Activated T-helper 1 cell treated with anti-CD3 and anti-CD28 coated beads, Interleukin-2, amount 50 U/mL, for 16 hours (primary cell): Measurements from ENCODE around the gene KANSL1.
"Not testable (repeated sequence)": the region's sequence is repeated elsewhere in the genome, so short reads cannot be mapped to it uniquely, and the experiment has no call there.

Experiments used
- DNase-seq, 2 donors: peaks; one replicate each; pipeline ENCODE4 v3.0.0-alpha.2; 2020; ENCODE audit warnings: low read depth in 1 of 2, low spot score in 1 of 2

Gene KANSL1

DNA sequence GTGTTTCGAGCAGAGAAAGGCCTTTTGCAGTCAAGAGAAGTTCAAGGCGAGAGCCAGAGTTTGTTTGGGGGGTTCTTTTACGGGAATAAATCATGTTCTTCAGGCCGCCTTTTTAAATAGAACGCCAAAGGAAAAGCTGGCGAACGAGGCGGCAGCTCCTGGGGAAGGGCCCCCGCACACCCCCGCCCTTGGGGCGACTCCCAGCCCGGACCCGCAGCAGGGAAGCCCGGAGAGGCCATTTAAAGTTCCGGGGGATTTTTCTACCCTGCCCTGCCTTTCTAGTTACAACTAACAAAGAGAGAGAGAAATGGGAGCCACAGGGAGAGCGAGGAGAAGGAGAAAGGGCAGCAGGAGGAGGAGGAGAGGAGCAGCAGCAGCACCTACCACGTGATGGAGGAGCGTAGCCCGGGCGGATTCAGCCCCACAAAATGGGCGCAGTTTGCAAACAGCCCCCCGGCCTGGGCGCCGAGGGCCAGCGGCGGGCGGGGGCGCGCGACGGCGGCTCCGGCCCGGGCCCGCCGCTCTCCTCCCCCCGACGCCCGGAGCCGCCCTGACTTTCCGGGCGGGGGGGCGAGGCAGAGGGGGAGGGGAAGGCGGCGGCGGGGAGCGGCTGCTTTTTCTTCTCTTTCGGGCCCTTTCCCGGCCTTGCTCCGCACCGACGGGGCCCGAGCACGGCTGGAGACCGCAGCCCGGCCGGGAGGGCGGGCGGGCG lies 634 bp downstream of the KANSL1 start:
- peak; percentile 29 to 33 for DNase-seq

DNA sequence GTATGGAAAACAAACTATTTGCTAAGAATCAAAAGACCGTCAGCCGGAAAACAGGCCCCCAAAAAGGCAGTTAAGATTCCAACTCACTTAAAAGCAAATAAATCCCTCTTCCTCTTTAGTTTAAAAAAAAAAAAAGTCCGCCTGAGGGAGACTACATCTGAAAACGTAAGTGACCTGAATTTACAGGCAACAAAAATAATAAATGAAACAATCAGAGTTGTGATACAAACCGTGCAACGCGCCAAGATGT lies 1.1 kb downstream of the KANSL1 start:
- no peak for DNase-seq

DNA sequence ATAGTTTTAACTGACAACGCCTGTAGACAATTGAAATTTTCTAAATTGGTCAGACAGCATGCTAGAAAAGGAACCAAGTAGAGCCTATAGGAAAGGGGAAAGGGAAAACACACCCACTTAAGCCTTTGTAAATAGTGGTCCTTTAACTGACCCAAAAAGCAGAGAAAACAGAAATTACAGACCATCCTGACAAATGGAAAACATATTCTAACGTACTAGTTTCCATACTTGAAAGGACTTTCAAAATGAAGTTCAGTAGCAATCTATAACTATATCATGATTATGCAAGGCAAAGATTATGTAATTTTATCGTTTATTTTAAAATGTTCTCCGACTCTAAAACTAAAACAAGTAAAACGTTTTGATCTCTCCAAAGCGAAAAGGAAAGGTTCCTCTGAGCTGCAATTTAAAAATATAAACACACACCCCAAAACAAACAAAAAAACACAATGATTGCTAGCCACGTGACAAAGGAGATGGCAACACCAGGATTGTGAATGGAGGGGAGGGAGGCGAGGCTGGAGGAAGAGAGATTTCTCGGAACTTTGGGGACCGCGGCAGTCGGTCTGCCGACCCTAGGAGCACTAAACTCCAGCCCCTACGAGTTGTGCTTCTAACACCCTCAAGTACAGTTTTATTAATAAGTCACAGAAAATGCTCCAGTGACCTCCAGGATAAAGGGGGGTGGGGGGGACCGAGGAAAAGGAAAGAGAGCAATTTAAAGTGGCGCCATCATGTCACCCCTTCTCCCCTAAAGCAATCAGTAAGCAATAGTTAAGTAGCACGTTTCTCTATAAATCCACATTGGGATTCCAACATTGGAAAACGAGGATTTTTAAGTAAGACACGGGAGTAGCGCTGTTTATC lies 1.7 kb downstream of the KANSL1 start:
- DNase-seq: no peak

DNA sequence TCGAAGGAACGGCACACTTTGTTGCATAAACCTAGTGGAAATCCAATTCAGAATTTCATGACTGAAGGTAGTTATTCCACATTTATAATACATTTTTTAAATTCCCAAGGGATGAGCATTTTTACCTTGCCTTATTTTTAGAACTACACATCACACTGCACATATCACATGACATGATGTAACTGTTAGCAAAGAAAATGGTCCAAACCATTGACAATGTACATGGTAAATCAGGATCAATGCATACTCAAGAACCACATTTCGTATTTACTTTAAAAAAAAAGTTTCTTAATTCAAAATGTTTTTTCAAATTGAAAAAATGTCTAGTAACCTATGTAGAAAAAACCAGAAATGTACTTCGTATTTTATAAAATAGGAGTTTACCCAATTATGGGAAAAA lies 2.5 kb downstream of the KANSL1 start:
- DNase-seq: no peak

DNA sequence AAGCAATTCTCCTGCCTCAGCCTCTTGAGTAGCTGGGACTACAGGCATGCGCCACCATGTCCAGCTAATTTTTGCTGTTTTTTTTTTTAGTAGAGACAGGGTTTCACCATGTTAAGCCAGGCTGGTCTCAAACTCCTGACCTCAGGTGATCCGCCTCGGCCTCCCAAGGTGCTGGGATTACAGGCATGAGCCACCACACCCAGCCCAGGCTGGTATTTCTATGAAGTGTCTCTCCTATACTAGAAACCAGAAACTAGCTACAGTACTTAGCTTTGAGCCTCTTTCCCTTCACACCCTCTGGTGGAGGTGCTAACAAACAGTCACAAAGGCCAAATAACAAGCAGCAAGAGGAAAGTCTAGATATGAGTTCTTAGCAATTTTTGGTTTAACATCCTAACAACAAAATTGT lies 6.4 kb downstream of the KANSL1 start:
- DNase-seq: not testable (repeated sequence)

DNA sequence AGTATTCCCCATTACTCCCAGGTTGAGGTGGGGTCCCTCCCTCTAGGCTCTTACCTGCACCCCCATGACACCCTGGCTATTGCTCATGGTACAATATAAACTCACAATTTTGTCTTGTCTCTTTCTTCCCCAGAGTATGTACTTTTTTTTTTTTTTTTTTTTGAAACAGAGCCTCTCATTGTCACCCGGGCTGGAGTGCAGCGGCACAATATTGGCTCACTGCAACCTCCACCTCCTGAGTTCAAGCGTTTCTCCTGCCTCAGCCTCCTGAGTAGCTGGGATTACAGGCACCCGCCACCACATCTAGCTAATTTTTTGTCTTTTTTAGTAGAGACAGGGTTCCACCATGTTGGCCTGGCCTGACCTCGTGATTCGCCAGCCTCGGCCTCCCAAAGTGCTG lies 8.5 kb downstream of the KANSL1 start:
- no peak for DNase-seq

DNA sequence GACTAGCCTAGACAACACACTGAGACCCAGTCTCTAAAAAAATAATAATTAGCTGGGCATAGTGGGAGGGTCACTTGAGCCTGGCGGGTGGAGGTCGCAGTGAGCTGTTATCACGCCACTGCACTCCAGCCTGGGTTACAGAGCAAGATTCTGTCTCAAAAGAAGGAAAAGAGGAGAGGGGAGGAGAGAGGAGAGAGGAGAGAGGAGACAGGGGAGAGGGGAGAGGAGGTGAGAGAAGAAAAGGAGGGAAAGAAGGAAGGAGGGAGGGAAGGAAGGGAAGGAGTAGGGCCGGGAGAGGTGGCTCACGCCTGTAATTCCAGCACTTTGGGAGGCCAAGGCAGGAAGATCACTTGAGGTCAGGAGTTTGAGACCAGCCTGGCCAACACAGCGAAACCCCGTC lies 9.8 kb downstream of the KANSL1 start:
- not testable (repeated sequence) for DNase-seq

DNA sequence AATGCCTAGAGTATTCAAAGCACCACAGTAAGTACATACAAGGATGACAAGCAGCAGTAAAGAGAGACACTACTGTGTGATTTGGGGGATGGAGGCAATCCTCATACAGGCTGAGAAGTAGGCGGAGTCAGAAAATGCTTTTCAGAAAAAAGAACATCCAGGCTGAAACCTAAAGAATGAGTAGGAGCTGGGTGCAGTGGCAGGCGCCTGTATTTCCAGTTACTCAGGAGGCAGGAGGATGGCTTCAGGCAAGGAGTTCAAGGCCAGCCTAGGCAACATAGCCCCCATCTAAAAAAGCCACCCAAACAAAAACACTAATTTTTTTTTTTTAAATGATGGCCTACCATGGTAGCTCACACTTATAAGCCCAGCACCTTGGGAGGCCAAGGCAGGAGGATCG lies 10.3 kb downstream of the KANSL1 start:
- no peak for DNase-seq

DNA sequence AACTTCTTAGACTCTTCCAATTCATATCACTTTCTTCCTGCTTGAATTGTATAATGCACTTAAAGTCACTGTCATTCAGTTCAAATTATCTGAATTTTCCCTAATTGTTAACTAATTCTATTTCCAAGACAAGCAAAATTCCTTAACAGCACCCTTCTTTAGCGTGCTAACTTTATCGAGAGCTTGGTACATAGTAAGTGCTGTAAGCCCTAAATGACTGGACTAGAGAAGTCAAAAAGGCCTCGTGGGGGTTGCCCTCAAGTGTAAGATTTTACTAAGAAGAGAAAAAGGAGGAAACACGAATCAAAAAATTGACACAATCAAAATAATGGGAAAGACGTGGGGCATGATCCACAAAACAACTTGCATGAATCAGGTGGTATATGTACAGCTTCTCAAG lies 11.3 kb downstream of the KANSL1 start:
- no peak for DNase-seq

DNA sequence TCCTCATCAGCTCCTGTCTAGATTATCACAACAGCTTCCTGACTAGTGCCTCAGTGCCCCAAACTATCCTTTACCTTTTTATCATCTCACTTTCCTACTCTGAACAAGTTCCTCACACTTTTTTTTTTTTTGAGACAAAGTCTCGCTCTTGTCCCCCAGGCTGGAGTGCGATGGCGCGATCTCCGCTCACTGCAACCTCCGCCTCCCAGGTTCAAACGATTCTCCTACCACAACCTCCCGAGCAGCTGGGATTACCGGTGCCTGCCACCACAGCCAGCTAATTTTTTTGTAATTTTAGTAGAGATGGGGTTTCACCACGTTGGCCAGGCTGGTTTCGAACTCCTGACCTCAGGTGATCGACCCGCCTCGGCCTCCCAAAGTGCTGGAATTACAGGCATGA lies 11.9 kb downstream of the KANSL1 start:
- not testable (repeated sequence) for DNase-seq

DNA sequence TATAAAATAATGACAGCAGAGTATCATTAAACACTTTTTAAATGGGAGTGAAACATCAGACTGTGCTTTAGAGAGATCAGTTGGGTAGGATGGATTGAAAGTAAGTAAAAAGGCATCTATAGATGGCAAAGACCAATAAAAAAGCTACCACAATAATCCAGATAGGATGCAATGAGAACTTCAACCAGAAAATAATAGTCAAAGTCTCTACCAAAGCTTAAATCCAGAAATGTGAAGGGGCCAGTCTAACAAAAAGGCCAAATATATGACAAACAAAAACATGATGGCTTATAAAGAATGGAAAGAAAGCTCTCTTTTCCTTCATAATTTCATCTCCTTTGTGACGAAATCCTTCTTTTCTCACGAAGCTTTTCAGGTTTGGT lies 12.3 kb downstream of the KANSL1 start:
- no peak for DNase-seq

DNA sequence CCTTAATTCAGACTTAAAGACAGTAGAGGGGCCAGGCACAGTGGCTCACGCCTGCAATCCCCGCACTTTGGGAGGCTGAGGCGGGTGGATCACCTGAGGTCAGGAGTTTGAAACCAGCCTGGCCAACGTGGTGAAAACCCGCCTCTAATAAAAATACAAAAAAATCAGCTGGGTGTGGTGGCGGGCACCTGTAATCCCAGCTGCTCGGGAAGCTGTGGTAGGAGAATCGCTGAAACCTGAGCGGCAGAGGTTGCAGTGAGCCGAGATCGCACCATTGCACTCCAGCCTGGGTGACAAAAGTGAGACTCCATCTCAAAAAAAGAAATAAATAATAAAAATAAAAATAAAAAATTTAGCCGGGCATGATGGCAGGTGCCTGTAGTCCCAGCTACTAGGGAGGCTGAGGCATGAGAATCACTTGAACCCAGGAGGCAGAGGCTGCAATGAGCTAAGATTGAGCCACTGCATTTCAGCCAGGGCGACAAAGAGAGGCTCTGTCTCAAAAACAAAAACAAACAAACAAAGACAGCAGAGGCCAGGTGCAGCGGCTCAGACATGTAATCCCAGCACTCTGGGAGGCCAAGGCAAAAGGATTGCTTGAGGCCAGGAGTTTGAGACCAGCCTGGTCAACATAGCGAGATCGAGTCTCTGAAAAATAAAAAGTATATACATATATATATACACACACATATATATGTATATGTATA lies 12.9 kb downstream of the KANSL1 start:
- DNase-seq: not testable (repeated sequence)

DNA sequence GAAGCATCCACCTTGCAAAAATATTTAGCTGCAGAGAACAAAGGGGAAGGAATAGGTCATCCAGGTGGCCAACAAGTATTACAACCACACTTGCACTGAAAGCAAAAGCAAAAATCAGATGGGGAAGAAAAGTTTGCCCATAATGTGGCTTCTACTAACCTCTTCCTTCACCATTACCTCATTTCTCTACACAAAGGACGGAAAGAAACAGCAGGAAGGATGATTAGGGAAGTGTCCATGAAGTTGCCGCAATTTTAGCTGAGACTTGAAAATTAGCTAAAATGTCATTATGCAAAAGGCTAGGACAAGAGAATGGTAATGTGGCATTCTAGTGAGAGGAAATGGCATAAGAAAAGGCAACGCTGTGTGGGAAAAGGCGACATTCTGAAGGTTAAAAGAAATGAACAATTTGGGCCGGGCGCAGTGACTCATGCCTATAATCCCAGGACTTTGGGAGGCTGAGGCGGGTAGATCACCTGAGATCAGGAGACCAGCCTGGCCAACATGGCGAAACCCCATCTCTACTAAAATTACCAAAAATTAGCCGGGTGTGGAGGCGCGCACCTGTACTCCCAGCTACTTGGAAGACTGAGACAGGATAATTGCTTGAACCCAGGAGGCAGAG lies 13.7 kb downstream of the KANSL1 start:
- no peak for DNase-seq

DNA sequence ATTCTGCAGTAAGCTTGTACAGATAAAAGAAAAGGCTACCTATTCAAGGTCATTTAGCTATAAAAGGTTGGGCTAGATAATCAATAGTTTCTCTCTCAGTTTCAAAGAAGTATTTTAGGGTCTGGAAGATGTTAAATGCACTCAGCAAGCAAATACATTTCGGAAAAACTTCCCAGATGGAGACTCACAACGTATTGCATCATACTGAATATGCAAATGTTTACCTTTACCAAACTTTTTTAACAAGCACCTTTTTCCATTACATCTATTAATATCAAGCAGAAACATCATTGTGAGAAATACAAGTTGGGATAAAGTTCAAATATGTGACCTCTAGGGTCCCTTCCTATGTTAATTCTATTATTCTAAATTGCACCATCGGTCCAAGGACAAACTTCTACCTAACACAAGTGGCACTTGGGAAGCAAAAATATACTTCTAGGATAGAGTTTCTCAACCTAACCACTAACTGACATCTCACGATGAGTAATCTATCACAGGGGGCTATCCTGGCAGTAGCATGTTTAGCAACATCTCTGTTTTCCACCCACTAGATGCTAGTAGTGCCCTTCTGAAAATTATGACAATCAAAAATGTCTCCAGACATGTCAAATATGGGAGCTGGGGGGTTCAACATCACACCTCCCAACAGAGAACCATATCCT lies 14.5 kb downstream of the KANSL1 start:
- no peak for DNase-seq

DNA sequence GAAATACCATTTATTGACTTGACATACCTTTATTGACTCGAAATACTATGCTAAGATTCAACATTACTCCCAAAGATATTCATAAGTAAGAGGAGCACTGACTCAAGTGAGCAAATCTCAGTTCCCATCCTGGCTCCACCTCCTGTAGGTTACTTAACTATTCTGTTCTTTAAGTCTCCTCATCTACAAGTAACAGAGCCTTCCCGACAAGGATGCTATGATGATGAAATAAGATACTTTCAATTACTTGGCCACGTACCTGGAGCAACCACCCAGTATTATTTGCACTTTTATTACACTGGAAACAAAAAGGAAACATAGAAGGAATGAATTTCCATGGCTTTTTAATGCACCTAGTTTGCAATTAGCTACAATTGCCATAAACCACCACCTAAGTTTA lies 16.3 kb downstream of the KANSL1 start:
- no peak for DNase-seq

DNA sequence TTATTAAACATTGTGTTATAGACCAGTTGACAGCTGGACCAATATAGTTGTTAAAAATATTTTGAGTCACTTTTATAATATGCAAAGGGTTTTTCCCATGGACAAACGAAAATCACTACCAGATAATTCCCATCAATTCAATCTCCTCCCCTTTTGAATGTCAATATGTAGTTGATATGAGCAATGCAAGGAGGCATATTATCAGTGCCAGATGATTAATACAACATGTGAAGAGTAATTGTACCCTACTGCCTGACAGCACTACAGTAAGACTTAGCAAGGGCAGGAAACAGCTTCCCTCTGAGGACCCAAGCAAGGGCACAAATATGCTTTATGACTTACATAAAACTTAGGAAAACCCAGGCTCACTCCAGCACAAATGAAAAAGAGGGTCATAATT lies 17.3 kb downstream of the KANSL1 start:
- no peak for DNase-seq

DNA sequence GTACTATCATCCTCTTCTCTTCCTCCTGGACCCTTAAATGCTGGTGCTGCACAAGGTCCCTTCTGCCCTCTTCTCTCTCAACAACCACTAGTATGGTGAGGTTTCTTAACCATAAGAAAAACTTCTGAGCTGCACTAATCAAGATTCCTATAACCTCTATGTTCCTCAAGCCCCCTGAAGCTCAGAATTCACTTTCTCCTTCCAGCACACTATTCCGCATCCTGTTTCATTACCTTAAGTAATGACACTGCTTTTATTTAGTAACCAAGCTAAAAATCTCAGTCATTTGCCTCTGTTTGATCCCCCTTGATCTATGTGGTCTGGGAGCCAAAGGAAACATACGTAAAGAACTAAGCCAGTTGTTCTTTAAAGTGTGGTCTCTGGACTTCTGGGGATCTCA lies 20.1 kb downstream of the KANSL1 start:
- DNase-seq: no peak

DNA sequence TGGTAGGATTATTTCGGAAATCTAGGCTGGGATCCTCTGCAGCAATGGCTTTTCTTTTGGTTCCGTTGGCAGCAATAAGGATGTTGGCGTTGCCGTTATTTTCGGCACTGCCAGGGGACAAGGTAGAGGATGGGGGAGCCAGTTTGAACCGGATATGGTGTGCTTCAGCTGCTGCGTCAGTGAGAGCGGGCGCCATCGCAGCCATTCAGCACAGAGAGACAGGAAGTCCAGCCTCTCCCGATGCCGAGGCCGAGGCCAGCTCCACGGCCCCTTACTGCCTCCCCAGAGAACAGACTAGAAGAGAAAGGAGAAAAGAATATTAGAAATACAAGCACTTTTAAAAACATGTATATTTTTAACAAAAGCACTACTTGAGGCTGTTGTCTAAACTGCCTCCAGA lies 21.3 kb downstream of the KANSL1 start:
- DNase-seq: no peak

DNA sequence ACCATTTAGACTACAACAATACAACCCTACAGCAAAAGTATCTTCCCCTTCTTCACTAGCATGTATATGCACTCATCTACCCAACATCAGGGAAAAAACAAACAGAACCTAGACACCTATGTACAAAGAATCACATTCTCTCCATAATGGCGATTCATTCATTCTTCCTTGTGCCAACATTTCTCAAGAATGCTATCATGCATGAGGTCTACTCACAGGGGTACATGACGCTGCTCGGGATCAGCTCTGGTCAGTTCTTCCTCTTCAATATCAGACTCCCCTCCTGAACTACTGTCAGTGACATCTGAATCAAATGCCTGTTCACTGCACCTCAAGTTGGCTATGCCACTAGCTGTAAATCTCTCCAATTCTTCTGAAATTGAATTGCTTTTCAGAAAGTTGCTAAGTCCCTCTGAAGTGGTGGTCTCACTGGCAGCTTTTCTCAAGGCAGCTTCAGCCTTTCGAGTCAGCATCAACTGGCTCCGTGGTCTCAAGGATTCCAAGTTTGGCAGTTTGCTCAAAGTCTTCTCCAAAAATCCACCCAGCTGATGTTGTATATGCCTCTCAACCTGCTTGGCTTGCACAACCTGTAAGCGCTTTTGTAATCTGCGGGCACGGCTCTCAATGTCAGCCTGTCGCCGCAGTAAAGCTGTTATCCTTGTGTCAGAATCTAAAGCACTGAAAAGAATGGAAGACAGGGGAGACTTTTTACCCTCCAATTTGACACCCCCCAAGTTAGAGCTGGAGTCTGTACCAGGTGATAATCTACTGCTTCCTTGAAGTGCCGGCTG lies 22.4 kb downstream of the KANSL1 start:
- no peak for DNase-seq

DNA sequence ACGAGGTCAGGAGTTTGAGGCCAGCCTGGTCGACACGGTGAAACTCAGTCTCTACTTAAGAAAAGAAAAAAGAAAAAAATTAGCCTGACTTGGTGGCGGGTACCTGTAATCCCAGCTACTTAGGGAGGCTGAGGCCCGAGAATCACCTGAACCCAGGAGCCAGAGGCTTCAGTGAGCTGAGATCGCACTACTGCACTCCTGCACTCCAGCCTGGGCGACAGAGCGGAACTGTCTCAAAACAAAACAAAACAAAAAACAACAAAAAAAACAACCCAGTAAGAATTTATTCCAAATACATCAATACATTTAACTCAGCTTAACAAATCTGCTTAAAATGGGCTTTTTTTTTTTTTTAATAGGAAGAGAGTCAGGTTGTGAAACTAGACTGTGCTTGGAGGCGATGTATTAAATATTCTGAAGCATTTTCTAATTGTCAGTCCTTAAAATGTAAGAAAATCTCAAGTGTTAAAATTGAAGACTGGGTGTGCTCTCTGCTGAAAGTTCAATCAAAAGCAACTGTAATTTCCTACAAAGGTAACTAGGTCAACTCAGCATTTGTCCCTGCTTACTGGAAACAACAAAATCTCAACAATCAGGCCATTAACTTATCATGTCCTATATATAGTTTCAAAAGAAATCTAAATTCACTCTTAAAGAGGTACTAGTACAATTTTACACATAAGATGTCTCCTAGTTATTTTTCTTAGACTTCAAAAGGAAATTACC lies 23.2 kb downstream of the KANSL1 start:
- DNase-seq: no peak
